GM18907 (cell line): ENCODE measurements around the gene ACTL10.

ENCODE experiments used
- ATAC-seq: cut with Tn5 transposase; IDR thresholded peaks from one replicate; pipeline ENCODE4 v1.9.1; 2021; ENCODE audit warnings: mild to moderate bottlenecking, moderate library complexity; ENCODE audit not compliant: unreplicated experiment

ACTL10 gene

GRCh38 chr20:33648396-33649004 is 18.2 kb upstream of the ACTL10 start:
- ATAC-seq = no peak

GRCh38 chr20:33649201-33649681 is 17.5 kb upstream of the ACTL10 start:
- ATAC-seq = no peak

- no peak for ATAC-seq
Measured at GRCh38 chr20:33650111-33650752, 16.5 kb upstream of the ACTL10 start.

- no peak for ATAC-seq
Measured at GRCh38 chr20:33650753-33651561, 15.8 kb upstream of the ACTL10 start.

- no peak for ATAC-seq
Measured at GRCh38 chr20:33651562-33652048, 15.1 kb upstream of the ACTL10 start.

- no peak for ATAC-seq
Measured at GRCh38 chr20:33653218-33653899, 13.4 kb upstream of the ACTL10 start.

GRCh38 chr20:33653900-33654596 is 12.7 kb upstream of the ACTL10 start:
- no peak for ATAC-seq

GRCh38 chr20:33654680-33655161 is 12.0 kb upstream of the ACTL10 start:
- no peak for ATAC-seq

- no peak for ATAC-seq
Measured at GRCh38 chr20:33655164-33655563, 11.6 kb upstream of the ACTL10 start.

- no peak for ATAC-seq
Measured at GRCh38 chr20:33656010-33656782, 10.5 kb upstream of the ACTL10 start.

GRCh38 chr20:33656783-33657703 is 9.7 kb upstream of the ACTL10 start:
- no peak for ATAC-seq

- ATAC-seq = no peak
Measured at GRCh38 chr20:33657704-33658095, 9.0 kb upstream of the ACTL10 start.

- ATAC-seq = no peak
Measured at GRCh38 chr20:33658510-33658909, 8.2 kb upstream of the ACTL10 start.

- ATAC-seq = no peak
Measured at GRCh38 chr20:33658929-33659328, 7.8 kb upstream of the ACTL10 start.

GRCh38 chr20:33659341-33660034 is 7.3 kb upstream of the ACTL10 start:
- ATAC-seq = no peak

- no peak for ATAC-seq
Measured at GRCh38 chr20:33660035-33660684, 6.6 kb upstream of the ACTL10 start.

GRCh38 chr20:33660685-33661058 is 6.1 kb upstream of the ACTL10 start:
- ATAC-seq = no peak

- no peak for ATAC-seq
Measured at GRCh38 chr20:33662172-33662571, 4.6 kb upstream of the ACTL10 start, which contains the start of gene C20orf144. Gene C20orf144 (plus strand): TSS chr20:33662327. CDS start chr20:33662346, 19 bp downstream.
